Activated gamma-delta T cell treated with anti-CD3 and anti-CD28 coated beads, Interleukin-2, amount 50 U/mL, for 16 hours (primary cell): ENCODE measurements around the gene EFNA4.

ENCODE experiments used
- DNase-seq: peaks from one replicate; pipeline ENCODE4 v3.0.0-alpha.2; 2020; ENCODE audit warnings: low read depth

Gene EFNA4, protein sequence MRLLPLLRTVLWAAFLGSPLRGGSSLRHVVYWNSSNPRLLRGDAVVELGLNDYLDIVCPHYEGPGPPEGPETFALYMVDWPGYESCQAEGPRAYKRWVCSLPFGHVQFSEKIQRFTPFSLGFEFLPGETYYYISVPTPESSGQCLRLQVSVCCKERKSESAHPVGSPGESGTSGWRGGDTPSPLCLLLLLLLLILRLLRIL

DNA sequence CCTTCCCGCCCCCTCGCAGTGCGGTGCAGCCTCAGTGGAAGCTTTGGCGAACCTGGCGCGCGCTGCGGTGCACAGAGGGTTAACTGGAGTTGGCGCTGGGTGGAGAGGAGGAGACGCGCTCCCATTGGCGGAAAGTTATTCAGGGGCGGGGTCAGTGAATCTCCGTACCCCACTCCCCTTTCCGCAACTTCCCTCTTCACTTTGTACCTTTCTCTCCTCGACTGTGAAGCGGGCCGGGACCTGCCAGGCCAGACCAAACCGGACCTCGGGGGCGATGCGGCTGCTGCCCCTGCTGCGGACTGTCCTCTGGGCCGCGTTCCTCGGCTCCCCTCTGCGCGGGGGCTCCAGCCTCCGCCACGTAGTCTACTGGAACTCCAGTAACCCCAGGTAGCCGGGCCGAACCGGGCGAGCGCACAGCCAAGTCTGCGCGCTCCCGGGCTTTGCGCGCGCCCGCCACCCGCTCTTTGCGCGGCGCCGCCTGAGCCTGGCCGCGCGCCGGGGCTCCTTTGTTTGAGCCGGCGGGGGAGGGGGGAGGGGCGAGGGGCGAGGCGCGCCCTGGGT is at the start of gene EFNA4:
EFNA4 (plus strand) TSS at position 191 of the 561 bp plus-strand sequence; CDS start at position 275, 84 bp downstream.
- DNase-seq, result peak; percentile 67

DNA sequence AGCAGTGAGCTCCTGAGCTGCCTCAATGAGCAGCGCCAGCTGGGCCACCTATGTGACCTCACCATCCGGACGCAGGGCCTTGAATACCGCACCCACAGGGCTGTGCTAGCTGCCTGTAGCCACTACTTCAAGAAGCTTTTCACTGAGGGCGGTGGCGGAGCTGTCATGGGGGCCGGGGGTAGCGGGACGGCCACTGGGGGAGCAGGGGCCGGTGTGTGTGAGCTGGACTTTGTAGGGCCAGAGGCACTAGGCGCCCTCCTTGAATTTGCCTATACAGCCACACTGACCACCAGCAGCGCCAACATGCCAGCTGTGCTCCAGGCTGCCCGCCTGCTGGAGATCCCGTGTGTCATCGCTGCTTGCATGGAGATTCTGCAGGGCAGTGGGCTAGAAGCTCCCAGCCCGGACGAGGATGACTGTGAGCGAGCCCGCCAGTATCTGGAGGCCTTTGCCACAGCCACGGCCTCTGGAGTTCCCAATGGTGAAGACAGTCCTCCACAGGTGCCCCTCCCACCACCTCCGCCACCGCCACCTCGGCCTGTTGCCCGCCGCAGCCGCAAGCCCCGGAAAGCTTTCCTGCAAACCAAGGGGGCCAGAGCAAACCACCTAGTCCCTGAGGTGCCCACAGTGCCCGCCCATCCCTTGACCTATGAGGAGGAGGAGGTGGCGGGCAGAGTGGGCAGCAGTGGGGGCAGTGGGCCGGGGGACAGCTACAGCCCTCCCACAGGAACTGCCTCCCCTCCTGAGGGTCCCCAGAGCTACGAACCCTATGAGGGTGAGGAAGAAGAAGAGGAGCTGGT is 48.6 kb upstream of the EFNA4 start:
- no peak for DNase-seq

DNA sequence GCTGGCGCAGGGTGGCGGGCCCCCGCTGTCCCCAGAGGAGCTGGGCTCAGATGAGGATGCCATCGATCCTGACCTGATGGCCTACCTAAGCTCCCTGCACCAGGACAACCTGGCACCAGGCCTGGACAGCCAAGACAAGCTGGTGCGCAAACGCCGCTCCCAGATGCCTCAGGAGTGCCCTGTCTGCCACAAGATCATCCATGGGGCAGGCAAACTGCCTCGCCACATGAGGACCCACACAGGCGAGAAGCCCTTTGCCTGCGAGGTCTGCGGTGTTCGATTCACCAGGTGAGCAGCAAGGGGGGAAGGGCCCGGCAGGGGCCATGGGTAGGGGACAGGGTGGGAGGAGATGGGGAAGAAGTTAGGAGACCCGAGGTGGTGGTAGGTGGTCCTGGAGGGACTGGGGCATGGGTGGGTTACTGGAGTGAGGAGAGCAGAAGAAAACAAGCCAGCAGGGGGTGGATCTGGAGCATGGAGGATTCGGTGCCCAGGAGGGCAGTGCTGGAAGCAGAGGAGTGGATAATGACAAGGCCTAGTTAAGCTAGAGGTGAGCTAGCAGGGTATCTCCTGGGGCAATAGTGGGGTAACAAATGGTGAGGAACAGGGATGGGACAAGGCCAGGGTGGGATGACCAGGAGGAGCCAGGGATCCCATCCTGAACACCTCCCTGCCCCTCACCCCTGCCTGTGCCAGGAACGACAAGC is 47.9 kb upstream of the EFNA4 start:
- DNase-seq, result no peak

DNA sequence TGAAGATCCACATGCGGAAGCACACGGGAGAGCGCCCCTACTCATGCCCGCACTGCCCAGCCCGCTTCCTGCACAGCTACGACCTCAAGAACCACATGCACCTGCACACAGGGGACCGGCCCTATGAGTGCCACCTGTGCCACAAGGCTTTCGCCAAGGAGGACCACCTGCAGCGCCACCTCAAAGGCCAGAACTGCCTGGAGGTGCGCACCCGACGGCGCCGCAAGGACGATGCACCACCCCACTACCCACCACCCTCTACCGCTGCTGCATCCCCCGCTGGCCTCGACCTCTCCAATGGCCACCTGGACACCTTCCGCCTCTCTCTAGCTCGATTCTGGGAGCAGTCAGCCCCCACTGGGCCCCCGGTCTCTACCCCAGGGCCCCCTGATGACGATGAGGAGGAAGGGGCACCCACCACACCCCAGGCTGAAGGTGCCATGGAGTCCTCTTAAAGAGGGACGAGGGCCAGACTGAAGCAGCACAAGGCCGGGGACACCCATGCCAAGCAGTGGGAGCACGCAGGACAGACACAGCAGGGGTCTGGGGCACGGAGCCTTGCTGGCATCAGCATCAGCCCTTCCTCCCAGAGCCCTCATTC is 47.2 kb upstream of the EFNA4 start:
- DNase-seq, result no peak

DNA sequence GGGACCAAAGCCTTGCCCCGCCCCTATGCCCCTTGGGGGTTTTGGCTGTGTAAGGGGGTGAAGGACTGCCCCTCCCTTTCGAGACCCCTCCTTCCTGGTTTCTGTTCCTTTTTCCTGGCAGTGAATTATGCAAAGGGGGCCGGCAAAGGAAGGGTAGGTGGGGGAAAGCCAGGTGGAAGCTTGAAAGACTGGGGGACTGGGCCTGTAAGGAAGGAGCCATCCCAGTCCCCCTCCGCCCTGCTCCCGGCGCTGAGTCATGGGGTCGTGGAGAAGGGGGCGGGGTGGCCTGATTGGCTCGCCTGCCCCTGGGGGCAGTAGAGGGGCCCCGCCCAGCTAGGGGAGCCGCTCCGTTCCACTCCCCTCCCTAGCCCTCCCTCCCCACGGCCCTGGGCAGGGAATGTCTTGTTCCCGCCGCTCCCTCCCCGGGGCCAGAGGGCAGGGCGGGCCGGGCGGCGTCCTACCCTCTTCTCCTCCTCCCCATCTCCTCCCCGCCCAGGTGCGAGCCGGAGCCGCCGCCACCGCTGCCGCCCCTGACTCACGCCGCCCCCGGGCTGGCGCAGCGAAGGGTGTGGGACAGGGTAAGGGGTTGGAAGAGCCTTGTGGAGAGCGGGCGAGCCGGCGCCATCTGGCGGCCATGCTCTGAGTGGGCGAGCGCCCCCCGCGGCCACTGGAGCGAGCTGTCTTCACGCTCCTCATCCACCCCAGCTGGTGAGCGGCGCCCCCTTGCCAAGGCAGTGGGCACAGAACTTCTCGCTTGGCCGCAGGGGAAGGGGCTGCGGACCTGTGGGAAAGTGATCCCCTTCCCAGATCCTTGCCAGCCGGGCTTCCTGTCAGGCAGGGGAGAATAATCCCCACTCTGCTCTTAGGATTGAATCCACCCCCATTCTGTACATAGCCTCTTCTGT is 46.2 kb upstream of the EFNA4 start:
- peak; percentile 82 for DNase-seq

DNA sequence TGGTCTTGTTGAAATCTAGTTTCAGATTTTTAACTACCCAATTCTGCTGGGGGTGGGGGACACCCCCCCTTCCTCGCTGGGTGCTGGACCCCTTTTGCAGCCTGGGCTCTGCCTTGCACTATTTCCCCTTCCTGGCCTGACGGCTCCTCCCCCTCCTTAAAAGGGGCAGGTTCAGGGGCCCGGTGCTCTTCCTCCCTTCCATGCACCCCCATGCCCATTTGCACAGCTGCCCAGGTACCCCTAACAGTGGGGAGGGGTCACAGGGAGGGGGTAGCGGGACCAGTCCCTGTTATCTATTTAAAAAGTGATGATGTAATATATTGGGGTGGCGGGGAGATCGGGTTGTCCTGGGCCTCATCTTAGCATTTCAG is 45.6 kb upstream of the EFNA4 start:
- no peak for DNase-seq

DNA sequence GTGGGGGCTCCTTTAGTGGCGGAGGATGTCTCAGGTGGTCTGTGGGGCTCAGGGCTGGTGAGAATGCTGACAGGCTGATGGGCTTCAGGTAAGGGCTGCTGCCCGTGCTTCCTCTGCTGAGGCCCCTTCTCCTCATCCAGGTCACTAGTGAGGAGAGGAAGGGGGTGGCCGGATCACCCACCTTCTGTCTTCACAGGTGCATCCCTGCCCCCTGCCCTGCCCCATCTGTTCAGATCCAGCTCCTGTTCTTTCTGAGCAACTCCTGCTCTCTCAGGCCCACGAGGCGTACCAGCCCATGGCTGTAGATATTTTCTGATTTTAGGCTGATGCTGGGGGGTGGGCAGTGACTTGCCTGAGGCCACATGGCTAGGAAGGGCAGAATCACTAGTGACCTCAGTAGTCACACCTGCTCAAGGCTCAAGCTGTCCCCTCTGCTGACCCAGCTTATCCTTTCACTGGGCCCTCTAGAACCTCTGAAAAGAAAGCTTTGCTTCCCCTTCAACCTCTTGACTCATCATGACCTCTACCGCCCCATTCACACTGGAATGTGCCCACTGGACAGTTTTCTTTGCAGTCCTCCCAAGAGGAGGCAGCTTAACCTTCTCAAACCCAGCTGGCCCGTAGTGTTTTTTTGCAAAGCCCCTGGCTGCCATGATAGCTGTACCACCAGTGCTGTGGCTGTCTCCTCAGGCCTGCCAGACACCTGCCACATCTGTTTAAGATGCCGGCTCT is 44.8 kb upstream of the EFNA4 start:
- no peak for DNase-seq

DNA sequence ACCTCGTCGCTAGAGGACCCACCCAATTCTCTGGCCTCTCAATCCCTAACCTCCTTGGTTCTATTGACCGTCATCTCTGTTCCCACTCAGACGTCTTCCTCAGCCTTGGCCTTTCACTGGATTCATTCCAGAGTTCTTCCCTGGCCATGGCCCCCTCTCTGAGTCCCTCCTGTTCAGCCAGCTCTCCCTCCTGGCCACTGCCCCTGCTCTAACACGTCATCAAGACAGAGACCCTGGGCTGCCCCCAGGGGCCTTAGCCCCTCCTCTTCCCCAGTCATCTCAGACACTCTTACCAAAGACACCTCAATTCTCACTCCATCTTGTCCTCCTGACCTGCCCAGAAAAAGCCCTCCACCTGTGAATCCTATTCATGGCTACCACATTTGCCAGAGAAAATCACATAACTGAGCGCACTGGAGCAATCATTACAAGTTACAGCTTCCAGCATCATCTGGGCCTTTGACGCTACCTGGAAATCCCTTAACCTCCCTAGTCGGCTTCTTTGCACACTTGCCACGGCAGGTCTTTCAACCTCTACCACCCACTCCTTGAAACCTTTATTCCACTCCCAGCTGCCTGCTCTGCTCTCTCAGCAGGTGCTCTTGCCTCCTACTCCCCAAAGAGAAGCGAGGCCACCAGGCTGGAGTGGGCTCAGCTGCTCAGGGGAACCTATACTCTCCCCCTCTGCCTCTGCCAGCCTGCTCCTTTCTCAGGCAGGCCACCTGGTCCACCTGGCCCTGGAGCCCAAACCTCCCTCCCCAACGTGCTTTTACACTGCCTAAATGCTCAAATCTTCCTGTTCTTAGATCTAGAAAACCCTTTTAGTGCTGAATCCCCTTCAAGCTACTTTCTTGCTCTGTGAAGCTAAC is 43.9 kb upstream of the EFNA4 start:
- DNase-seq, result no peak

DNA sequence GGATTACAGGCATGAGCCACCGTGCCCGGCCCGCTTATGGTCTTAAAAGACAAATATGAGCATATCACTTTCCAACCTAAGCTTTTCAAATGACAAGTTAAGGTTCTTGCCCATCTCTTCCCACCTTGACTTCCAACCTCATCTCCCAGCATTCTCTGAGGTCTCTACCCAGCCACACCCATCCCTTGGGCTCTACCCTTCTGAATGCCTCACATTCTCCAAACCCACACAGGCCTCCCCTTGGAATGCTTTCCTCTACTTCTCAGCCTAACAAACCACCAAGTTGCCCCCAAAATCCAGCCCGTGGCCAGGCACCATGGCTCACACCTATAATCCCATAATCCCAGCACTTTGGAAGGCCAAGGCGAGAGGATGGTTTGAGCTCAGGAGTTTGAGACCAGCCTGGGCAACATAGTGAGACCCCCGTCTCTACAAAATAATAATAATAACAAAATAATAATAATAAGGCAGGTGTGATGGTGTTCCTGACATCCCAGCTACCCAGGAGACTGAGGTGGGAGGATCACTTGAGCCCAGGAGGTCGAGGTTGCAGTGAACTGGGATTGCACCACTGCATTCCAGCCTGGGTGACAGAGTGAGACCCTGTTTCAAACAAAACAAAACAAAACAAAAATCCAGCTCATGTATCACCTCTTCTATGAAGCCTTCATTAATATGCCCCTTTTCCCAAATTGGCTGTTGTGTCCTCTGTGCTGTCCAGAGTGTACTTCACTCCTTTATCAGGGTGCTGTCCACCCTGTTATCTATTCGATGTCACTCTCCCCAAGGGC is 41.2 kb upstream of the EFNA4 start:
- DNase-seq, result no peak

DNA sequence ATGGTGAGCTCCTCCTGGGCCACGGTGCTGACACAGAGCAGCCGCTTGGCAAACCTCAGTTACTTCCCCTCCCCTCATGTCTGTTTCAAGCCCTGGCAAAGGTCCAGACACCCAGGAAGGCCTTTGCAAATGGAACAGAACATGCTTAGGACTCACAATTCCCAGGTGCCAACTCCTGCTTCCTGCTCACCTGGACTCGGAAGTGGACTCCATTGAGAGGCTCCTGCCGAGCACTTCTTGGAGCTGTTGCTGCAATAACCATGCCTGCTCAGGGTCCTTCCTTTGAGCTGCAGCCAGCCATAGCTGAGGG is 40.7 kb upstream of the EFNA4 start:
- DNase-seq, result no peak

DNA sequence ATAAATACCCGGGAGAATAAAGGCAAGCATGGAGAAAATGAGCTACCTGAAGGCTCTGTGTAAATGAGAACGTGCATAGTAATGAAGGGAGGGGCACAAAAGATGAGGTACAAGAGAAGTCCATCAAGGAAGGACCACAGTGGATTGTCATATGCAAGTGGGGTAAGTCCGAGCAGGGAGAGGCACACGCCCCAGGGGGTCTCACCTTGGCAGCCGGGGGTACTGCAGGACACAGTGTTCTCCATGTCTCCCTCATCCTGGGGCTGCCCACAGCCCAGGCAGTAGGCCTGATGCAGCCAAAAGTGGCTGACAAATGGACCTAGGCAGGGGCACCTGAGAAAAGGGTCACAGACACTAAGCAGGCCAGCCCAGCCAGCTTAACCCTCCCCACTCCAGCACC is 39.9 kb upstream of the EFNA4 start:
- no peak for DNase-seq

DNA sequence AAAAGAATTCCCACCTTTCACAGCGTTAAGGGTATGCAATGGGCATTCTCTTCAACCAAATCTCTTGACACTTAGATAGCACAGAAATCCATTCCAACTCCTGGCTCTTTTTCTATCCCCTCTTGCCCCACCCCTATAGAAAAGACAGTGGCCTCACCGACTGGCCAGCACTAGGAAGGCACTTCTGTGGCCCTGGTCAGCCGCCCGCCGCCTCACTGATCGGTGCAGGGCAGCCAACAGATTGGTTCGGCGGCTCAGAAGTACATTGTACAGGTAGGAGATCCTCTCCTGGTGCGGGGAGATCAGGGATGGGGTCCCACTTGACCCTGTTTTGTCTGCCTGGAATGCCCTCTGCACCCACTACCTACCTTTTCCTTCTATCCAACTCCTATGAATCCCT is 39.2 kb upstream of the EFNA4 start:
- DNase-seq, result no peak

DNA sequence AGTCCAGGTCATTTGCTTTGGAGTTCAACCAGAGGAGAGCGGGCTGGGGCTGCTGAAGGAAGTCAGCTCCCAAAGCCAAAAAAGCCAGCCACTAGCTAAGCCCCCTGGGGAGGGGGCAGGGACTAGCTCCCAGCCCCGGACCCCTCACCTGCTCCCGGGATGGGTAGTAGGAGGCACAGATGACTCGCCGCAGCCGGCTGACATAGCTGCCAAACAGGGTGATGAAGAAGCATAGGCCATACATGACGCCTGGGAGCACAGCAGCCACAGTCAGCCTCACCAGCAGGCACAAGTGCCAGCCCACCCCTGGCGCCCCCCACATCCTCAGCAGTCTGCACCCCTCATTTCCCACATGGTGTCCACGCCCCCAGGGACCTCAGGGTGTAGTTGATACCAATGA is 37.4 kb upstream of the EFNA4 start:
- DNase-seq, result no peak

DNA sequence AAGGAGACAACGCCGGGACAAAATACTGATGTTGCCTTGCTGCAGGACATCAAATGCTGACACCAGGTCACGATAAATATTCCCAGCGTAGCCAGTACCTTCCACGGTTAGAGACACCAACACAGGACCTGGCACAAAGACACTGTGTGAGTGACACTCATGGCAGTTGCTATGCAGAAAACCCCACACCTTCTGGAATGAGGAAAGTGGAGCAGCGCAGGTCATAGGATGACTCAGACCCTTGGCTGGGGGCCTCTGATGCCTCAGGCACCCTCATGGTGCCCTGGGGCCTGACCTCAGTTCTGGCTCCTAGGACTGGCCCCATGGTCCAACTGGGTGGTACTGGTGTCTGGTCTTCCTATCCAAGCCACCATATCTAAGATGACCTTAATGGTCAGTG is 37.0 kb upstream of the EFNA4 start:
- no peak for DNase-seq

DNA sequence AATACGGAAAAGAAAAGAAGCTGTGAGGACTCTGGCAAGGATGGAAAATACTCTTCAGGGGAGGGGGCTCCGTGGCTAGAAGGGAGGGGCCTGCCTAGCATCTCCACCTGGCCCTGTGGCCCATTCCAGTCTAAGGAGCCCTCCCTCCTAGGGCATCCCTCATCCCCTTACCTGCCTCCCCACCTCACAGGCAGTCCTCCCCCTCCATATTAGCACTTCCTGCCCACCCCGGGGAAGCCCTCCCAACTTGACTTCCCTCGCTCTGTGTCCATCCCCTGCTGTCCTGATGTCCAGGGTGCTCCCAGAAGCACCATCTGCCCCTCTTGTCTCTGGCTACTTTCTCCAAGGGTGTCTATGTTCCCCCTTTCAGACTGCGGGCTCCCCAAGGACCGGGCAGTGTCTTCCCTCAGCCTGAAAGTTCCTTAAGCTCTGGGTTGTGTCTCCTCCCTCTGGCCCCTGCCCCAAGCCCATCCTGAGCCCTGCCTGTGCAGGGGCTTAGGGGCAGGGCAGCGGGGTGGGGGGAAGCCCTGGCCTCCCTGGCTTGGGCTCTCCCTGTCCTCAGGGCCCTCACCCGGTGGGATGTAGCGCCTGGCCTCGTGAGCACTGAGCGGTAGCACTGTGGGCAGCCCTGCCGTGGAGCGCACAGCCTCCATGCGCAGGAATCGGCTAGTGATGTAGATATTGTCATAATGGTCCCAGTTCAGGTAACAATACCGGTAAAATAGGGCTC is 33.9 kb upstream of the EFNA4 start:
- no peak for DNase-seq

DNA sequence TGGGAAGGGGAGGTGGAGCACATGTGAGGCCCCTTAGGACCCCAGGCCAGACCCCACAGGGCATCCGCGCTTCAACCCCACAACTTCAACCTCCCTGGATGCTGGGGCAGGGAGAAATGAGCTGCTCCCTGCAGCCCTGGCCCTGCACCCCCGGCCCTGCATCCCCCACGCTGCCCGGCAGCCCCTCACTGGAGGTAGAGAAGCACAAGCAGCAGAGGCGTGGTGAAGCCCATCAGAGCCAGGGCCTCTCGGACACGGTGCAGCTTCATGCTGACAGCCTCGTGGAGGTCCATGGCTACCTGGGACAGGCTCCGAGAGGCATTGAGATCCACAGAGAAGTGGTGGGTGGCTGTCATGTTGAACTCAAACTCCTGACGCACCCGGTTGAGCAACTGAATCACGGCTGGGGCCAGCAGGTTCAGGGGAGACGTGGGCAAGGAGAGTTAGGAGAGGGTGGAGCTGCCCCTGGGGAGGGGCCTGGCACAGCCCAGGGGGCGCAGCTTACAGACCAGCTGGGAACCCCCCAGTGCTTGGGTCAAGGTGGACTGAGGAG is 33.2 kb upstream of the EFNA4 start:
- DNase-seq, result no peak

DNA sequence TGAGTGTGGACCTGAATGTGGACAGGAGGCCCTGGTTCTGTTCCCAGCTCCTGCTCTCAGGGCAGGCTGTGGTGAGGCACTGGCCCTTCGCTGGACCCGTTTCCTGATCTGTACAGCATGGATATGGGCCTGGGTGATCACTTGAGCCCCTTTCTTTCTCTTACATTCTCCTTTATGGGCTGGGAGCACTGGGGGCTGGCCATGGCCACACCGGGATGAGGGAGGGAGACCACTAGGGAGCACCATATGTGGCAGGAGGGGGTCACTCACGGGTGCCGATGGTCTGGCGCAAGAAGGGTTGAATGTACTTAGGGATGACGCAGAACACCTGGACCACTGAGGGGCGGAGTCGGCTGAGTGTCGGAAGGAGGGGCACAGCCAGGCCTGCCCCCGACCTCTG is 32.6 kb upstream of the EFNA4 start:
- no peak for DNase-seq

DNA sequence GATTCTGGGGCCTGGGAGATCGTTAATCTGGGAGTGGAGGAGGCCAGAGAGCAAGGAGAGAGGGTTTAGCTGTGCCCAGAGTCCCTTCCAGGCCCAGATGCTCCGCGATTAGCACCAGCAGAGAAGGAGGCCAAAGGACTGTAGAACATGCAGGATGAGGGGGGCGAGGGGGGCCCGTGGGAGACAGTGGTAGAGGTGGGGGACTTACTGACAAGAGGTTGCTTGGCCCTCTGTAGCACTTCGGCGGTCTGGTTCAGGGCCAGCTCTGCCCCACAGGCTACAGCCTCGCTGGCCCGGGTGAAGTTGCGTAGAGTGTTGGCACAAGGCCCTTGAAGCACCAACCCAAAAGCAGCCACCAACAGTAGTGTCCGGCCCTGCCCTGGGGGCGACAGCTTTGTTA is 30.7 kb upstream of the EFNA4 start:
- no peak for DNase-seq
